Measurements from ENCODE around the gene GATA2. TPM values are rescaled to one million over a fixed set of nuclear protein-coding genes. Genes with fewer than 3 reads are reported as not detected.

GATA2 gene
- total RNA-seq, 1 donor from 2014 or later = 11.3 TPM

DNA sequence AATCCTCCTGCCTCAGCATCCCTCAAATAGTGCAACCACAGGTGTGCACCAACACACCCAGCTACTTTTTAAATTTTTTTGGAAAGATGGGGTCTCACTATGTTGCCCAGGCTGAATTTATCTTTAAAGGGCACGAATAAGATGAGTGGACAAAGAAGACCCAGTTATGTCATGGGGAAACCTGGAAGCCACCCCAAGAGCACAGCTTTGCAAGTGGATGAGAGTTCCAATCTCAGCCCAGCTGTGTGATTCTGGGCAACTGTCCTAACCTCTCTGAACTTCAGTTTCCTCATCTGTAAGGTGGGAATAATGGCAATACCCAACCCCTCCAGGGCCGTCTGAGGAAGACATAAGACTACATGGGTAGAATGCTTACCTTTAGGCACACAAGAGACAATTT lies 58.5 kb downstream of the GATA2 start:
- DNase-seq (ENCODE audit: low read depth in 2 of 2) = no peak

DNA sequence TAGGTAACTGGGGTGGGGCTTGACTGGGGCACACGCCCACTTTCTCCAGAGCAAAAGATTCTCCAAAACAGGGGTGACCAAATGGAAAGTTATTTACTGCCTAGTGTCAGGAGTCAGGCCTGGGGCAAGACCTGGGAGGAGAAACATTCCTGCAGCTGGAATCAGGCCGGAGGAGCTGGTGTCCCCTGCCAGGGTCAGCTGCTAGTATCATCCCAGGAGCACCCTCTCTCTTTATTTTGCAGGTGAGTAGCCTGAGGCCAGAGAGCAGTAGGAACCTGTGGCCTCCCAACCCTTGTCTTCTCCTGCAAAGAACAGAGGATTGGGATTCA lies 59.2 kb downstream of the GATA2 start:
- no peak for DNase-seq (ENCODE audit: low read depth in 2 of 2)

DNA sequence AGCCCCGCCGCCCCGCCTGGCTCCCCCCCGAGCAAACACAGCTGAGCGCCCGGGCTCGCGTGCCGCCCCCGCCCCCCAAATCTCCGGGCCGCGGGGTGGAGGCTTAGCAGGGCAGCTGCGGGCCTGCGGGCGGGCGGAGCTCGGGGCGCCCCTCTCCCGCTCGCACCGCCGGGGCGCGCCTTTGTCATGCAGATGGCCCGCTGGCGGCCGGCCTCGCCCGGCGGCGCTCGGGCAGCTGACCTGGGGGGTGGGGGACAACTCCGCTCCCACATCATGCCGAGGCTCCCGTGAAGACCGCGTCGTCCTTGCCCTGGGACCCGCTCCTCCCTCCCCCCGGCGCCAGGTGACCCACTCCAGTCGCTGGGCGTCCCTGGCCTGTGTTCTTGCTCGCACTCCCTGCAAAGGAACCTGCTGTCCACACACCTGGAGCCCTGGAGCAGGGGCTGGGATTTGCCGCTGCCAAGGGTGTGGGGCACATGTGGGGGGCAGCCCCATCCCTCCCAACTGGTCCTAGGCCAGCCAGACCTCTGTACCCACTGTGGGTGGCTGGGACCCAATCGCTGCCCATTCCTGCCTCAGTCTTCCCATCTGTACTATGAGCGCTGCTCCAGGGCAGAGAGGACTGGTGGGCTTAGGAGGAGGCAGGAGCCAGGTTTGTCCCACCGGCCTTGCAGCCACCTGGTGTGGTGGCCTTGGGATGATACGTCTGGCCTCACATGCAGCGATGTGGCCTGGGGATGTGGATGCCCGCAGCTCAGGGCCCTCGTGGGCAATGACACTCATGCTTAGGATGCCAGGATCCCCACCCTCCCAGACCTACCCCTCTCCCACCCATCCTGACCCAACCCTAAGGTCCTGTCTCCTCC lies 59.8 kb downstream of the GATA2 start:
- DNase-seq (ENCODE audit: low read depth in 2 of 2) = no peak

DNA sequence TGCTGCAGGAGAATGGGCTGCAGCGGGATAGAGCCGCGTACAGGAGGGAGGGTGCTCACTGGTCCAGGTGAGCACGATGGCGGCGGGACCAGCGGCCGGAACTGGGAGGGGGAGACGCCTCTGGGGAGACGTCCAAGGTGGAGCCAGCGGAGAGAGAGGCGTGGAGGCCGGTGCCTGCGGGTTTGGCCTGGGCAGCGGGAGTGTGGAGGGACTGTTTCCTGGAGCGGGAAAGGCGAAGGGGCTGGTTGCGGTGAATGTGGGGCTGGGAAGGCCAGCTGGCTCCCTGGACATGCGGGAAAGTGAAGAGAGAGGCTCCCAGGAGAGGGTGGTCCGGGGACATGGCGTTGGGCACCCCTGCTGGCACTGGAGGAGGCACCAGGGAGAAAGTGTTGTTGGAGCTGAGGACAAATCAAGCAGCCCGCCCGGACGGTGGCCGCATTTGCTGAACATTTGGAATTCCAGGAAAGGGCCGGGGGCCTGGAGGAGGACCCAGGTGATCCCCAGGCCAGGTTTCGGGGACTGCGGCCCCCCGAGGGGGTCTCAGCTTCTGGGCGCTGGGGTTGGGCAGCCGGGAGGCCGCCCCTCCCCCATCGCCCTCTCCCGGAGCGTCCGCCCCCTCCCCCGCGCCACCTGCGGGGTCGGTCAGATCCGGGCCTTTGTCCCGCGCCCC lies 60.6 kb downstream of the GATA2 start:
- DNase-seq (ENCODE audit: low read depth in 2 of 2) = no peak

DNA sequence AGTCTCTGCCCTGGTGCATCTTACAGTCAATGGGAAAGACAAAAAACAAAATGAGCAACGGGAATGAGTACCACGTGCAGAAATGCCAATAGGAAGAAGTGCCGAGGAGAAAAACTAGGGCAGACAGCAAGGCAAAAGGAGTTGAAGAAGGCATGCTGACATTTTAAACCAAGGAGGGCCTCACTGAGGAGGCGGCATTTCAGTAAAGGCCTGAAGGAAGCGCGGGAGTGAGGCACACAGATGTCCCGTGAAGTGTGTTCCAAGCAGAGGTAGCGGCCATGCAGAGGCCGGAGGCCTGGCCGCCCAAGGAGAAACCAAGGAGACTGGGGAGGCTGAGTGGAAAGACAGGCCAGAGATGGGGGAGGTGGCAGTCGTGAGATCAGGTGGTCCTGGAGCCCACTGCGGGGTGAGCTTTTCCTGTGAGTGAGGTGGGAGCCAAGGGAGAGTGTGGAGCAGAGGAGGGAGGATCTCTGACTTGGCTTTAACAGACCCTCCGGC lies 61.1 kb downstream of the GATA2 start:
- no peak for DNase-seq (ENCODE audit: low read depth in 2 of 2)

DNA sequence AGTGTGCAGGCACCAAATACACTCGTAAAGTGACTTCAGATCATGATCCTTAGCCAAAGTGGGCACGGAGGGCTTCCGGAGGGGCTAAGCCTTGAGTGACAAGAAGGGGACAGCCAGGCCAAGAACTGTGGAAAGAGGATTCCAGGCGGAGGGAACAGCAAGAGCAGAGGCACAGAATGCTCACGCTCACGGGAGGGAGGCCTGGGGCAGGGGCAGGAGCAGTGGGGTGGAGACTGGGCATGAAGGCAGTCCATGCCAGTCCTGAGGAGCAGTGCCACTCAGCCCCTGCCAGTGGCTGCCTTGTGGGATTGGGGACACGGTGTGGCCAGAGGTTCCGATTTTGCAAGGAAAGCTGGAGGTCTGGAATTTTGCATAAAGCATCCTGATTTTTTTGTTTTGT lies 62.3 kb downstream of the GATA2 start:
- no peak for DNase-seq (ENCODE audit: low read depth in 2 of 2)

DNA sequence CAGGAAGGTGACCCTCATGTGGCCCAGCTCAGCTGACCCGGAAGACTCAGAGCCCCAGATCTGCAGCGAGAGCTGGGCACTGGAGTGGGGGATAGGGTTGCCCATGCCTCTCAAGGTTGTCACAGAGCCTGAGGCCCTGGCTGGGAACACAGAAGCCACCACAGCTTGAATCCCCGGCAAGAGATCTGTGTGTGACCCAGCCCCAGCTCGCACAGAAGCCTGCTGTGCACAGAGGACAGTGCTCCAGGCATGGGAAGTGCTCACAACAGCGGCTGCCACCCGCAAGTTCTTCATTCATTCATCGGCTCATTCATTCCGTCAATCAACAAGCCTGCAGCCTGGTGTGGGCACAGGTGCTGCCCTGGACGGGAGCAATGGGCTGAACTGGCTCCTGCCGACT lies 62.7 kb downstream of the GATA2 start:
- DNase-seq (ENCODE audit: low read depth in 2 of 2) = no peak

DNA sequence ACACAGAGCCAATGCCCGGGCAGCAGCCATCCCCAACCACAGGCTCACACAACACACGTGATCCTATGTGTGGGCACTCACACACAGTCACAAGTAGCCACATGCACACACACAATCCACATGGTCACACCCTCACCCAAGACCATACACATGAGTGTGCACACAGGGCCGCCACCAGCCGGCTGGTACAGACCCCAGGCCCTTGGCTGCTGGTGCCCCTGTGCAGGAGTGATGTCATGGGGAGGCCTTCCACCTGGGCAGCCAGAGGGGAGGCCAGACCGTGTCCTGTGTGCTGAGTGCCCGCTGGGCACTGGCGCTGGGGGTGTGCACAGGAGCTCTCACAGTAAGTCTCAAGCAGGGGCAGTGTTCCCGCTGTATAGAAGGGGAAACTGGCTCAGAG lies 63.2 kb downstream of the GATA2 start:
- no peak for DNase-seq (ENCODE audit: low read depth in 2 of 2)

Other genes with a start within 250 kb of the GATA2 start
- gene DNAJB8, start 26.3 kb downstream of the GATA2 start, total RNA-seq = not detected in 2 replicates
- gene RPN1, start 157.6 kb upstream of the GATA2 start, total RNA-seq = 339 and 500 TPM in 2 replicates
- gene RAB7A, start 233.0 kb upstream of the GATA2 start, total RNA-seq = 21.8 and 33.5 TPM in 2 replicates